ENCODE measurements around the gene FIBCD1. TPM values are rescaled to one million over a fixed set of nuclear protein-coding genes. Genes with fewer than 3 reads are reported as not detected.
A peak's percentile ranks its signal among the peaks of the same experiment; 100 is the strongest.

FIBCD1 gene
- total and polyA plus RNA-seq, 12 donors, result 0.11 to 55.7 (median 18.3) TPM

- intact Hi-C loops (cut with DNase I), result loop anchor here (5.0 to 10.0 kb wide), 3 partner anchors 45 to 228 kb away; no protein-coding TSS in a partner anchor
- no peak overlapping the region for H3K4me3 ChIP-seq
- peaks cover 36 to 42% of the 10 kb centered on the region in 2 donors for H3K4me1 ChIP-seq (replicated peaks in 1 of 2)
- peaks cover 4% of the 10 kb centered on the region for H3K27me3 ChIP-seq
- no peaks in the 10 kb centered on the region for H3K36me3 ChIP-seq (replicated peaks in 1 of 2)
- TF ChIP-seq CTCF (IDR thresholded peaks at IDR 0.05), result peak in 1 of 6 experiments; percentile 11
- TF ChIP-seq POLR2A (IDR thresholded peaks at IDR 0.05), result no peak
- peak in 2 of 7 donors; percentile 49 to 58 for DNase-seq
- 50 to 59% (median 57%) methylated on average over 20 to 21 of the region's 21 CpGs for WGBS, 4 donors
- H3K9me3 ChIP-seq (replicated peaks in 1 of 3), result no peaks in the 10 kb centered on the region
- peak overlapping the region in 1 of 5 donors; percentile 49 for H3K27ac ChIP-seq
These were observed 6.6 kb downstream of the FIBCD1 start for GRCh38 chr9:130932255-130933079.

DNA sequence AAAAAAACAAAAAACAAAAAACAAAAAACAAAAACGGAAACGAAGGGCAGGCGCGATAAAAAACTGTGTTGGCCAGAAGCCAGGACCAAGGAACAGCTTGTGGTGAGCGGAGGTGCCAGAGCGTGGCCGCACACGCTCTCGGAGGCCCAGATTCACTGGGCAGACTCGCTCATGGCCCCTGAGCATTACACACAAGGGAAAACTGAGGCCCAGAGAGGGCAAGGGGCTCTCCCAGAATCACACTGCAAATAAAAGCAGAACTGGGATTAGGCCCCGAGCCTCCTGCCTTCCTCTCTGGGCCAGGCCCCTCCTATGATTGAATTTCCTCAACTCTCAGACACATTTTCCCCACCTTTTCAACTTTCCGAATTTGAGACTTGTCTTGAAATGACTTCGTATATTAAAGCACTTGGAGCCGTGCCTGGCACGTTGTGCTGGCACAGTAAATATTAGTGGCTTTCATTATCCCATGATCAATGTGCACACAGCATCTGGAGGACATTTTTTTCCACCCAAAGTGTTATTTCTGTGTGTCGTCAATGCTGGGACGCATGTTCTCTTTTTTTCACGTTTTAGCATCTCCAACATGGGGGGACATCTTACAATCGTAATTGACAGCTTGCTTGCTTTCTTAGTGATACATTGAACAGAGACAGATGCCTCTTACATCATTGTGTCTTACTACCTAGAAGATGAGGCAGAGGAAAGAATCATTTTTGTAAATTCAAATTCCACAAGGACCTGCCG is 7.4 kb downstream of the FIBCD1 start:
- H3K27ac ChIP-seq, result no peak overlapping the region
- intact Hi-C loops (cut with DNase I), result loop anchor here (5.0 to 10.0 kb wide), 3 partner anchors 44 to 227 kb away; no protein-coding TSS in a partner anchor

GRCh38 chr9:130930804-130931349 is 8.2 kb downstream of the FIBCD1 start:
- Histone ChIP-seq H3K27ac (no peak overlapping the region), H3K36me3 (replicated peaks in 1 of 2) (no peaks in the 10 kb centered on the region), H3K4me1 (replicated peaks in 1 of 2) (peaks cover 26 to 30% of the 10 kb centered on the region in 2 donors), H3K27me3 (no peaks in the 10 kb centered on the region), H3K4me3 (no peak overlapping the region), H3K9me3 (replicated peaks in 1 of 3) (no peaks in the 10 kb centered on the region)
- no peak for DNase-seq
- intact Hi-C loops (cut with DNase I), result loop anchor here (5.0 to 10.0 kb wide), 3 partner anchors 44 to 226 kb away; no protein-coding TSS in a partner anchor
- TF ChIP-seq POLR2A (IDR thresholded peaks at IDR 0.05), result no peak
- no peak for TF ChIP-seq CTCF (IDR thresholded peaks at IDR 0.05)
- 91 to 95% (median 95%) methylated on average over 11 to 15 of the region's 15 CpGs for WGBS, 4 donors

More for the DNA sequence above, 7.4 kb downstream of the FIBCD1 start:
- peak in 1 of 7 donors; percentile 37 for DNase-seq
- H3K27me3 ChIP-seq, result no peaks in the 10 kb centered on the region
- no peak overlapping the region for H3K4me3 ChIP-seq
- 77 to 81% (median 78%) methylated on average over 20 of the region's 20 CpGs for WGBS, 4 donors
- no peaks in the 10 kb centered on the region for H3K9me3 ChIP-seq (replicated peaks in 1 of 3)
- peaks cover 32 to 38% of the 10 kb centered on the region in 2 donors for H3K4me1 ChIP-seq (replicated peaks in 1 of 2)
- H3K36me3 ChIP-seq (replicated peaks in 1 of 2), result no peaks in the 10 kb centered on the region
- TF ChIP-seq POLR2A (IDR thresholded peaks at IDR 0.05), result no peak
- TF ChIP-seq CTCF (IDR thresholded peaks at IDR 0.05), result no peak
